ENCODE measurements around the gene XAF1.
"Not testable (repeated sequence)": the region's sequence is repeated elsewhere in the genome, so short reads cannot be mapped to it uniquely, and the experiment has no call there.

The XAF1 gene

DNA sequence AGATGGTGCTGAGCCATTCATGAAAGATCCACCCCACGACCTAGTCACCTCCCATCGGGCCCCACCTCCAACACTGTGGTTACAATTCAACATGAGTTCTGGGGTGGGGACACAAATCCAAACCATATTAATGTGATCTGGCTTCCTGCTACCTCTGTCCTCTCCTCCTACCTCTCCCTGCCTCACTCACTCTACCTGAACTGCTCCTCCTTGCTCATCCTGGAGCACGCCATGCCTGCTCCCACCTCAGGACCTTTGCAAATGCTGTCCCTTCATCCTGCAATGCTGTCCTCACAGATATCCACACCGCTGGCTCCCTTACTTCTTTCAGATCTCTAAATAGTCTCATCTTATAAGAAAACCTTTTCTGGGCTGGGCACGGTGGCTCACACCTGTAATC lies 31.8 kb upstream of the XAF1 start:
- no peaks in the 10 kb centered on the region for H3K4me1 ChIP-seq (ENCODE audit: insufficient read depth, low read length)
- no peaks in the 10 kb centered on the region for H3K9me3 ChIP-seq (ENCODE audit: control insufficient read depth, insufficient read depth, low read length)
- H3K36me3 ChIP-seq (ENCODE audit: insufficient read depth, low read length), result no peaks in the 10 kb centered on the region
- H3K9ac ChIP-seq (ENCODE audit: low read depth, low read length), result no peak overlapping the region

GRCh38 chr17:6729531-6729930 lies 26.3 kb upstream of the XAF1 start:
- H3K4me1 ChIP-seq (ENCODE audit: insufficient read depth, low read length), result no peaks in the 10 kb centered on the region
- H3K9ac ChIP-seq (ENCODE audit: low read depth, low read length), result no peak overlapping the region
- H3K9me3 ChIP-seq (ENCODE audit: control insufficient read depth, insufficient read depth, low read length), result no peaks in the 10 kb centered on the region
- no peaks in the 10 kb centered on the region; the same call in 1 of the 2 replicates for H3K36me3 ChIP-seq (ENCODE audit: insufficient read depth, low read length)

DNA sequence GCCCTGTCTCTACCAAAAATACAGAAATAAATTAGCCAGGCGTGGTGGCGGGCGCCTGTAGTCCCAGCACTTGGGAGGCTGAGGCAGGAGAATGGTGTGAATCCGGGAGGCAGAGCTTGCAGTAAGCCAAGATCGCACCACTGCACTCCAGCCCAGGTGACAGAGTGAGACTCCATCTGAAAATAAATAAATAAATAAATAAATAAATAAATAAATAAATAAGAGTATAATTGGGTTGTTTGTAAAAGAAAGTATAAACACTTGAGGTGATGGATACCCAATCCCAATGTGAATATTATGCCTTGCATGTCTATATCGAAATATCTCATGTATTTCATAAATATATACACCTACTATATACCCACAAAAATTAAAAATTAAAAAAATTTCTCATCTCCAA lies 9.2 kb upstream of the XAF1 start:
- not testable (repeated sequence) for H3K4me1 ChIP-seq (ENCODE audit: insufficient read depth, low read length); H3K9me3 ChIP-seq (ENCODE audit: control insufficient read depth, insufficient read depth, low read length); H3K9ac ChIP-seq (ENCODE audit: low read depth, low read length); H3K36me3 ChIP-seq (ENCODE audit: insufficient read depth, low read length)

GRCh38 chr17:6748617-6749016 lies 7.2 kb upstream of the XAF1 start:
- H3K9ac ChIP-seq (ENCODE audit: low read depth, low read length), result no peak overlapping the region
- peaks cover 18% of the 10 kb centered on the region for H3K4me1 ChIP-seq (ENCODE audit: insufficient read depth, low read length)
- H3K36me3 ChIP-seq (ENCODE audit: insufficient read depth, low read length), result no peaks in the 10 kb centered on the region
- H3K9me3 ChIP-seq (ENCODE audit: control insufficient read depth, insufficient read depth, low read length), result no peaks in the 10 kb centered on the region

DNA sequence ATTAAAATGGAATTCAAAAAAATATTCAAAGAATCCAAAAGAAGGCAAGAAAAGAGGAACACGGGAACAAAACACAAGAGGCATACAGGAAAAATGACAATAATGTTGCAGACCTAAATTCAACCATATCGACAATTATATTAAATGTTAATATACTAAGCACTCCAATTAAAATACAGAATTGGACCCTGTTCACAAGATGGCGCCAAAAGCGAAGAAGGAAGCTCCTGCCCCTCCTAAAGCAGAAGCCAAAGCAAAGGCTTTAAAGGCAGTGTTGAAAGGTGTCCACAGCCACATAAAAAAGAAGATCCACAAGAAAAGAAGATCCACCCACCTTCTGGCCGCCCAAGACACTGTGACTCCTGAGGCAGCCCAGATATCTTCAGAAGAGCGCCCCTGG lies 6.3 kb upstream of the XAF1 start:
- H3K9ac ChIP-seq (ENCODE audit: low read depth, low read length), result no peak overlapping the region
- no peaks in the 10 kb centered on the region for H3K36me3 ChIP-seq (ENCODE audit: insufficient read depth, low read length)
- peaks cover 18% of the 10 kb centered on the region for H3K4me1 ChIP-seq (ENCODE audit: insufficient read depth, low read length)
- H3K9me3 ChIP-seq (ENCODE audit: control insufficient read depth, insufficient read depth, low read length), result no peaks in the 10 kb centered on the region

GRCh38 chr17:6752068-6752909 lies 3.6 kb upstream of the XAF1 start:
- Histone ChIP-seq H3K4me1 (ENCODE audit: insufficient read depth, low read length) (peaks cover 18% of the 10 kb centered on the region), H3K9me3 (ENCODE audit: control insufficient read depth, insufficient read depth, low read length) (no peaks in the 10 kb centered on the region), H3K36me3 (ENCODE audit: insufficient read depth, low read length) (no peaks in the 10 kb centered on the region), H3K9ac (ENCODE audit: low read depth, low read length) (peak overlapping the region; percentile 22; the same call in 1 of the 2 replicates)

GRCh38 chr17:6753006-6753445 lies 2.8 kb upstream of the XAF1 start:
- Histone ChIP-seq H3K4me1 (ENCODE audit: insufficient read depth, low read length) (peaks cover 18% of the 10 kb centered on the region), H3K36me3 (ENCODE audit: insufficient read depth, low read length) (no peaks in the 10 kb centered on the region), H3K9ac (ENCODE audit: low read depth, low read length) (no peak overlapping the region), H3K9me3 (ENCODE audit: control insufficient read depth, insufficient read depth, low read length) (no peaks in the 10 kb centered on the region)

DNA sequence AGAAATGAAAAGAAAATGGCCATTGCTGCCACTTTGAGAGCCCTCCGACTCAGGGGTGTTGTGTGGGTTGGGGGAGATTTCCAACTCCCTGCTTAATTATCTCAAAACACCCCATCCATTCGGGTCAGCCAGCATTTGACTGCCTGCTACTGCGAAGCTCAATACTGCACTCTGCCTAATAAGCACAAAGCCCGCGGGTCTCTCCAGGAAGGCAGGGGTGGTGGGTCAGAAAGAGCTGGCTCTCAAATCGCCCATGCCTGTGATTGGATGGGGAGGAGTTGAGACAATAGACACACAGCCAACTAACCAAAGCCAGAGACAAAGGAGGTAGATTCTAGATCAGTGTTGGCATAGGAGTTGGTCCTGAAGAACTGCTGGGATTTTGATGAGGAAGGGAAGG lies 2.3 kb upstream of the XAF1 start:
- H3K9me3 ChIP-seq (ENCODE audit: control insufficient read depth, insufficient read depth, low read length), result no peaks in the 10 kb centered on the region
- peaks cover 18% of the 10 kb centered on the region for H3K4me1 ChIP-seq (ENCODE audit: insufficient read depth, low read length)
- no peak overlapping the region for H3K9ac ChIP-seq (ENCODE audit: low read depth, low read length)
- H3K36me3 ChIP-seq (ENCODE audit: insufficient read depth, low read length), result no peaks in the 10 kb centered on the region

DNA sequence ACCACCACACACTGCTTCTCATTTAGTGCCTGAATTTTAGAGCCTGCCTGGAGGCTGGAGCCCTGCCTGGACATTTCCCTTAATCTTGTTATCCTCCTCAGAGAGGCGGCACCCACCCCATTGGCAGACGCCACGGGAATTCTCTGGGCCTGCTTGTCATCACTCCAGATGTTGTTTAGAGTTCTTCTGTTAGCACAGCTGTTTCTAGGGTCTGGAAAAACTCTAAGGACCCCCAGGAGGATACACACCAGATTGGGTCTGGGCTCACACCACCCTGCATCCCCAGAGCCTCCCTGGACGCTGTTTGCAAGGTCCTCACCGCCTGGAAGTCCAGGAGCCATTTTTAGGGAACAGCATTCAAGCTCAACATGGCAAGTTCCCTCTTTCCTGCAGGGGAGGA lies 565 bp upstream of the XAF1 start:
- H3K9me3 ChIP-seq (ENCODE audit: control insufficient read depth, insufficient read depth, low read length), result no peaks in the 10 kb centered on the region
- no peak overlapping the region for H3K9ac ChIP-seq (ENCODE audit: low read depth, low read length)
- no peaks in the 10 kb centered on the region for H3K36me3 ChIP-seq (ENCODE audit: insufficient read depth, low read length)
- H3K4me1 ChIP-seq (ENCODE audit: insufficient read depth, low read length), result peaks cover 23% of the 10 kb centered on the region

DNA sequence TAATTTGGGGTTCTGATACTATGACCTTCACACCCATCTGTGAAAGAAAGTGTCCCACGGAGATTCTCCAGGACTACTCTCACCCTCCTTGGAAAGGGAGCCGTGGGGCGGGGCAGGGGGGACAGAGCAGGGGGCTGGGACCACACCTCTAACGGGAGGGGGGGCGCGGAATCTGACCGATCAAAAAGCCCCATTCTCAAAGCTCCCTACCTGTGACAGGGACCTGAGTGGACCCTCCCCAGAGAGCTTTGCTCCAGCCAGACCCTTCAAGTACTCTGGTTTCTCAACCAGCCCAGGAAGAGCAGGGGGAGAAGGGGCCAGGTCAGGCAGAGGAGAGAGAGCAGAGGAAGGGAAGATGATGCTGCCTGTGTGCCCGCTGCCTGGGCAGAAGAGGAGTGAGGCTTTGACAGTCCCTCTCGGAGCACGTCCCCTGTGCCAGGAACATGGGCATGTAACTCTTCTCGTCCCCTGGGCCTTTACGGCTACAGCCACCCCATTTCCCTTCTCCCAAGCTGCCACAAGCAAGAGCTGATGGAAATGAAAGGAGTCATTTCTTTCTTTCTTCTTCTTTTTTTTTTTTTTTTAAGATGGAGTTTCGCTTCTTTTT lies 682 bp downstream of the XAF1 start:
- H3K36me3 ChIP-seq (ENCODE audit: insufficient read depth, low read length), result no peaks in the 10 kb centered on the region
- peaks cover 23% of the 10 kb centered on the region for H3K4me1 ChIP-seq (ENCODE audit: insufficient read depth, low read length)
- H3K9ac ChIP-seq (ENCODE audit: low read depth, low read length), result no peak overlapping the region
- no peaks in the 10 kb centered on the region for H3K9me3 ChIP-seq (ENCODE audit: control insufficient read depth, insufficient read depth, low read length)

DNA sequence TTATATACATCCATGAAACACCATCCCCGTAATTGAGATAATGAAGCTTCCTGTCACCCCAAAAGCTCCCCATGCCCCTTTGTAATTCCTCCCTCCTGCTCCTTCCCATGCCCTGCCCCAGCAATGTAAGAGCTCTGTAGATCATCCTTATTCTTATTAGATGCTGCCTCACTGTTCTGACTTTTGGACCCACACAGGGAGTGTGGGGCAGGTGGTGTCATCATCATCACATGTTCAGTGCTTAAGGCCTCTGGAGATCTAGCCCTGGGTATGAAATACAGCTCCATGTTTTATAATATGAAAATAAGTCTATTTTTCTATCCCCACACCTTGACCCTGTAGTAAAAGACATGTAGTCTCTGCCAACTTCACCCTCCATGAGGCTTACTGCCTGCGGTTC lies 1.9 kb downstream of the XAF1 start:
- H3K9me3 ChIP-seq (ENCODE audit: control insufficient read depth, insufficient read depth, low read length), result no peaks in the 10 kb centered on the region
- no peak overlapping the region for H3K9ac ChIP-seq (ENCODE audit: low read depth, low read length)
- H3K36me3 ChIP-seq (ENCODE audit: insufficient read depth, low read length), result no peaks in the 10 kb centered on the region
- H3K4me1 ChIP-seq (ENCODE audit: insufficient read depth, low read length), result peaks cover 12% of the 10 kb centered on the region

- Histone ChIP-seq H3K36me3 (ENCODE audit: insufficient read depth, low read length) (no peaks in the 10 kb centered on the region), H3K9me3 (ENCODE audit: control insufficient read depth, insufficient read depth, low read length) (no peaks in the 10 kb centered on the region), H3K4me1 (ENCODE audit: insufficient read depth, low read length) (peaks cover 5% of the 10 kb centered on the region; the same call in 1 of the 2 replicates), H3K9ac (ENCODE audit: low read depth, low read length) (no peak overlapping the region)
These were observed 5.9 kb downstream of the XAF1 start for GRCh38 chr17:6761779-6762178.

- Histone ChIP-seq H3K9me3 (ENCODE audit: control insufficient read depth, insufficient read depth, low read length) (peaks cover 10% of the 10 kb centered on the region), H3K36me3 (ENCODE audit: insufficient read depth, low read length) (no peaks in the 10 kb centered on the region), H3K9ac (ENCODE audit: low read depth, low read length) (no peak overlapping the region), H3K4me1 (ENCODE audit: insufficient read depth, low read length) (no peaks in the 10 kb centered on the region)
These were observed 12.6 kb downstream of the XAF1 start for GRCh38 chr17:6768447-6768846.

GRCh38 chr17:6772016-6772415 lies 16.2 kb downstream of the XAF1 start:
- Histone ChIP-seq H3K36me3 (ENCODE audit: insufficient read depth, low read length) (no peaks in the 10 kb centered on the region), H3K4me1 (ENCODE audit: insufficient read depth, low read length) (no peaks in the 10 kb centered on the region), H3K9me3 (ENCODE audit: control insufficient read depth, insufficient read depth, low read length) (peaks cover 12% of the 10 kb centered on the region), H3K9ac (ENCODE audit: low read depth, low read length) (no peak overlapping the region)

DNA sequence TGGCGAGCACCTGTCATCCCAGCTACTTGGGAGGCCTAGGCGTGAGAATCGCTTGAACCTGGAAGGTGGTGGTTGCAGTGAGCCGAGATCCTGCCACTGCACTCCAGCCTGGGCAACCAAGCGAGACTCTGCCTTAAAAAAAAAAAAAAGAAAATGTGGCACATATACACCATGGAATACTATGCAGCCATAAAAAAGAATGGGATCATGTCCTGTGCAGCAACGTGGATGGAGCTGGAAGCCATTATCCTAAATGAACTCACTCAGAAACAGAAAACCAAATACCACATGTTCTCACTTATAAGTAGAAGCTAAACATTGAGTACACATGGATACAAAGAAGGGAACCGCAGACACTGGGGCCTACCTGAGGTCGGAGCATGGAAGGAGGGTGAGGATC lies 19.1 kb downstream of the XAF1 start:
- H3K36me3 ChIP-seq (ENCODE audit: insufficient read depth, low read length); H3K9me3 ChIP-seq (ENCODE audit: control insufficient read depth, insufficient read depth, low read length); H3K9ac ChIP-seq (ENCODE audit: low read depth, low read length); H3K4me1 ChIP-seq (ENCODE audit: insufficient read depth, low read length): not testable (repeated sequence)

Data from ES-I3 (cell line).